DMS79 treated with DMSO at 0.1 percent for 48 hours (cell line): ENCODE measurements around the gene PHF11.
"Not testable (repeated sequence)": the region's sequence is repeated elsewhere in the genome, so short reads cannot be mapped to it uniquely, and the experiment has no call there.

ENCODE experiments used
- DNase-seq: peaks from one replicate; lab custom pipeline; 2025; lab: John Stamatoyannopoulos, UW

Gene PHF11

DNA sequence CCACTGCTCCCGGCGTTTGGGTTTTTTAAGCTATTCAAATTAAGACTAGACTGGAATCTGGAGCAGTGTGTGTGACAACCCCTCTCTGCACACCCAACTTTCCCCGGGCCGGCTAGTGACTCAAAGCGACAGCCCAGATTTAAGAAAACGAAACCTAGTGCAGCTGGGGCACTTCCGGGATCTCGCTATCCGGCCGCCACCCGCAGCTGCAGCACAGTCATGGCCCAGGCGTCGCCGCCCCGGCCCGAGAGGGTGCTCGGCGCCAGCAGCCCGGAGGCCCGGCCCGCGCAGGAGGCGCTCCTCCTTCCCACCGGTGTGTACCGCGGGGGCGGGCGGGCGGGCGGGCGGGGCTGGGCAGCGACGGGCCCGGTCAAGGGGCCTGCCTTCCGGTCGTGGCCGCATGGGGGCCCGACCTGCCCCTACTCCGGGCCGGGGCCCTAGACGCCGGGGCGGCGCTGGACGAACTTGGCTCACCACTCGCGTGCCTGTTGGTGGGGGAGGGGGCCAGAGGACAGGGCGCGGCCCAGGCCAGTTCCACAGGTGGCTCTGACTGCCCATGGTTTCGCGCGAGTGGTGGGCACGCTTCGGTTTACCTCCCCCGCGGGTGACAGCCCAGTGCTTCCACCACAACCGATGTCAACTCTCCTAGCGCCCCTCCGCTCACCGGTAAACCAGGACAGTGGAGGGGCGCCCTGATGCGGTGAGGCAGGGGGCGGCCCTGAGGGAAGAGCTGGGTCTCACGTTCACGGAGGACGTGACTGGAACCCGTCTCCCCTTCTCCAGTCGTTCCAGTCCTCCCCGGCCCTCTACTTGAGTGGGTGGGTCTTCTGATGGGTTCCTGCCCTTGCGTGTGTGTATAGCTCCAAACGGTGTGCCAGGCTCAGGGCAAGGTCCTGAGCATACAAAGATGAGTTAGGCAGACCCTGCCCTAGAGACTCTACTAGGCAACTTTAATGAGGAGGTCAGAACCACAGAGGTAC is at the start of gene PHF11:
Gene PHF11, plus strand, starts transcription at position 171 of the 980 bp plus-strand sequence. Its CDS starts 49 bp downstream, at position 220.
- DNase-seq = no peak

GRCh38 chr13:49446473-49446872 is 49.3 kb upstream of the PHF11 start:
- no peak for DNase-seq

- no peak for DNase-seq
Observed at GRCh38 chr13:49448753-49449152, 47.0 kb upstream of the PHF11 start.

- no peak for DNase-seq
Observed at GRCh38 chr13:49450105-49450819, 45.5 kb upstream of the PHF11 start.

GRCh38 chr13:49452725-49453457 is 42.9 kb upstream of the PHF11 start:
- no peak for DNase-seq

GRCh38 chr13:49453465-49453864 is 42.3 kb upstream of the PHF11 start:
- DNase-seq = no peak

DNA sequence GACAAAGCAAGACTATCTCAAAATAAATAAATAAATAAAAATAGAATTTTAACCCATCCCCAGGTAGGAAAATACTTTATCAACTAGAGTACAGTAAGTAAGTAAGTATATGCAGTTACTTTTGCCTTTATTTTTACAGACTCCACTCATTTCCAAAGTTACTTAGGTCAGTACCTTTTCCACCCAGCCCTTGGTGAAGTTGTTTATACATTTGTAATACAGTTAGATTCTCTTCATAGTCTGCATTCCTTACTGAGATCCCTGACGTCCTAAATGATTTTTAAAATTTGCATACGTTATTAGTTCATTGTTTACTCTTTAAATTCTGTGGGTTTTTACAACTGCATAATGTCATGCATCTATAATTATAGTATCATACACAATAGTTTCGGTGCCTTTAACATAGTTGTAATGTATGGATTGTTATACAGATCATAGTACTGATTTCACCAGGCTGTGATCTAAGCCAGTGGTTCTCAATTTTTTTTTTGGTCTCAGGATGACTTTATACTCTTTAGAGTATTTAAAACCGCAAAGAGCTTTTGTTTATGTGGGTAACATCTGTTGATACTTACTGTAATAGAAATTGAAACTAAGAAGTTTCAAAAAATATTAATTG is 41.3 kb upstream of the PHF11 start:
- DNase-seq = no peak

DNA sequence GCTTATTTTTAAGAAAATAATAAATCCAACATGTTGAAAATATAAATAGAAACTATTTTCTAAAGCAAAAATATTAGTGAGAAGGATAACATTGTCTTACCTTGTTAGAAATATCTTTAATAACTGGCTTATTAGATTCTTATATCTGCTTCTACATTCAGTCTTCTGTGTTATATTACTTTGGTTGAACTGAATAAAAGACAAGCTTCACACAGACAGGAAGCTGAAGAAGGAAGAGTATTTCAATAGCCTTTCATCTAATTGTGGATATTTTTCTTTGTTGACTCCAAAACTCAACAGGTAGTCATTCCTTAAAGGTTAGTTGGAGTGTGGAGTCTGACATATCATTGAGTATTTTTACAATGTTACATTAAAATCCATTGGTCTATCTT is 40.8 kb upstream of the PHF11 start:
- DNase-seq = no peak

DNA sequence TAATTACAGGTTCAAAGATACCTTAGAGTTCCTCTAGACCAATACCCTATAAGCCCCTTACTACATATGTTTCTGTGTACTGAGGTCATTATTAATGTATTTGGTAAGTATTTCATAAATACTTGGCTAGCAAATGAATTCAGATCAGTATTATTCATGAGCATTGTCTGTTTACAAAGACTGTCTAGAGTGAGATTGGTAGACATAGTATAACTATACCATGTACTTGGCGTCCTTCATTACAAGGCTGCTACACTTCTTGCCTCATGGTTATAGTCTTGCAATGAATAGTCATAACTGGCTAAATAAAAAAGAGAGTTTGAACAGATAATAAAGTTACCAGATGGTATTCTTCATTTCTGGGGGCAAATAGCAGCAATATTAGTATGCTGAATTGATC is 39.6 kb upstream of the PHF11 start:
- DNase-seq = no peak

DNA sequence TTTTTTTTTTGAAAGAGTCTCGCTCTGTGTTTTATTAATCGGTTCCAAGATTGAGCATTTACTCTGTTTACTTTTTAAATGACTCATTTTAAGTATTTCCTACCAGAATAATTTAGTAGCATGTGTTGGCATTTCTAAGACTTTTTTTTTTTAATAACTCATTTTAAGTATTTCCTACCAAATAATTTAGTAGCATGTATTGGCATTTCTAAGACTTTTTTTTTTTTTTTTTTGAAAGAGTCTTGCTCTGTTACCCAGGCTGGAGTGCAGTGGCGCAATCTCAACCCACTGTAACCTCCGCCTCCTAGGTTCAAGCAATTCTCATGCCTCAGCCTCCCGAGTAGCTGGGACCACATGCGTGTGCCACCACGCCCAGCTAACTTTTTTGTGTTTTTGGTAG is 38.5 kb upstream of the PHF11 start:
- DNase-seq = no peak

- no peak for DNase-seq
Observed at GRCh38 chr13:49459580-49459979, 36.2 kb upstream of the PHF11 start.

- DNase-seq = no peak
Observed at GRCh38 chr13:49464085-49464484, 31.7 kb upstream of the PHF11 start.

GRCh38 chr13:49464621-49465325 is 31.0 kb upstream of the PHF11 start:
- no peak for DNase-seq

DNA sequence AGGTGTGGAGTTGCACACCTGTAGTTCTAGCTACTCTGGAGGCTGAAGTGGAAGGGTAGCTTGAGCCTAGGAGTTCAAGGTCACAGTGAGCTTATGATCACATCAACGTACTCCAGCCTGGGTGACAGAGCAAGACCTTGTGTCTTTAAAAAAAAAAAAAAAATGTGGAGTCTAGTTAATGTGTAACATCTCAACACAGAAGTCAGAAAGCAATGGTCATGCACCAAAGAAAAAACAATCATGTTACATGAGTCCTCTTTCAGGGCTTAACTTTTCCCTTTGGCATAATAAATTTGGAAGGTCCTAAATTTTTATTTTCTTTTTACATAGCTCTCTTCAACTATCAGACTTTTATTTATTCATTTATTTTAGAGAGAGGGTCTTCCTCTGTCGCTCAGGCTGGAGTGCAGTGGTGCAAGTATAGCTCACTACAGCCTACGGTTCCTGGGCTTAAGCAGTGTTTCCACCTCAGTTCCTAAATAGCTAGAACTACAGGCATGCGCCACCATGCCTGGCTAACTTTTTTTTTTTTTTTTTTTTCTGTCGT is 29.4 kb upstream of the PHF11 start:
- DNase-seq = no peak

- no peak for DNase-seq
Observed at GRCh38 chr13:49472186-49472585, 23.6 kb upstream of the PHF11 start.

DNA sequence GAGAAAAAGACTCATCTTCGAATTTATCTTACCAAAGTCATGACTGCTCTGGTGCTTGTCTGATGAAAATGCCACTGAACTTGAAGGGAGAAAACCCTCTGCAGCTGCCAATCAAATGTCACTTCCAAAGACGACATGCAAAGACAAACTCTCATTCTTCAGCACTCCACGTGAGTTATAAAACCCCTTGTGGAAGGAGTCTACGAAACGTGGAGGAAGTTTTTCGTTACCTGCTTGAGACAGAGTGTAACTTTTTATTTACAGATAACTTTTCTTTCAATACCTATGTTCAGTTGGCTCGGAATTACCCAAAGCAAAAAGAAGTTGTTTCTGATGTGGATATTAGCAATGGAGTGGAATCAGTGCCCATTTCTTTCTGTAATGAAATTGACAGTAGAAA is 19.2 kb upstream of the PHF11 start:
- no peak for DNase-seq

- DNase-seq = no peak
Observed at GRCh38 chr13:49481788-49482187, 14.0 kb upstream of the PHF11 start.

DNA sequence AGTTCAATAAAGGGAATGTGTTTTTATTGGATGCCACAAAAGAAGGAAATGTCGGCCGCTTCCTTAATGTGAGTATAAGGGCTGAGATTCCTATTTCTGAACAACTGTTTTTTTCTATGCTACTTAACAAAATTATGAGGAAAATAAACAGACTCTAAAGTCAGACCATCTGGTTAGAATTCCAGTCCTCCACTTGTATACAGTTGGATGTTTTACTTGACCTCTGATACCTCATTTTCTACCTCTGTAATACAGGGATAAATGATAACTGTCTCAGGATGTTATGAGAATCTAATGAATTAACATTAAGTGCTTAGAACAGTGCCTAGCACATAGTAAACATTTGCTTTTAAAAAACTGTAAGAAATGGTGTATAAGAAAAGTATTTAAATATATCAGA is 7.2 kb upstream of the PHF11 start:
- no peak for DNase-seq

GRCh38 chr13:49494645-49495044 is 1.1 kb upstream of the PHF11 start:
- DNase-seq = no peak

DNA sequence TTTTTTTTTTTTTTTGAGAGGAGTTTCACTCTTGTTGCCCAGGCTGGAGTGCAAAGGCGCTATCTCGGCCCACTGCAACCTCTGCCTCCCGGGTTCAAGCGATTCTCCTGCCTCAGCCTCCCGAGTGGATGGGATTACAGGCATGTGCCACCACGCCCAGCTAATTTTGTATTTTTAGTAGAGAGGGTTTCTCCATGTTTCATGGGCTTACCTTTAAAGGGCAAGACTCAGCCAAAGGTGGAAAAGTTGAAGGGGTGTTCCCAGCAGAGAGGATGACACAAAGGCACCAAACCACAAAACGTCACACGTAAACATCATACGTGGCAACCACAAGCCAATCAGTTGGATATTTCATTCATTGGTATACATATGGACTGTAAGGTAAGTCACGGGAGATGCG is 1.1 kb downstream of the PHF11 start:
- DNase-seq = not testable (repeated sequence)

- DNase-seq = no peak
Observed at GRCh38 chr13:49497272-49497671, 1.5 kb downstream of the PHF11 start.
